ENCODE results near the gene CDC42BPG.

The CDC42BPG gene

GRCh38 chr11:64796757-64797541 lies 47.5 kb downstream of the CDC42BPG start:
- H2AFZ ChIP-seq (ENCODE audit: low read depth, low read length), result no peak overlapping the region
- TF ChIP-seq CTCF (IDR thresholded peaks at IDR 0.05; ENCODE audit: low read depth, low read length), result no peak
- TF ChIP-seq EZH2phosphoT487 (IDR thresholded peaks at IDR 0.05; ENCODE audit: low read depth), result no peak
- H3K27me3 ChIP-seq (ENCODE audit: low read depth, low read length), result no peaks in the 10 kb centered on the region
- H3K79me2 ChIP-seq (ENCODE audit: low read length), result peaks cover 3% of the 10 kb centered on the region
- H3K9ac ChIP-seq (ENCODE audit: low read length), result no peak overlapping the region
- H3K4me2 ChIP-seq (ENCODE audit: low read length), result no peak overlapping the region
- H3K36me3 ChIP-seq (replicated peaks; ENCODE audit: low read depth, low read length), result peaks cover 40% of the 10 kb centered on the region
- no peaks in the 10 kb centered on the region for H4K20me1 ChIP-seq (ENCODE audit: insufficient read depth, low read length)
- no peak overlapping the region for H3K4me3 ChIP-seq (ENCODE audit: low read length)
- peaks cover 10% of the 10 kb centered on the region for H3K4me1 ChIP-seq (ENCODE audit: low read length)
- no peak overlapping the region for H3K27ac ChIP-seq (ENCODE audit: low read length)
- no peaks in the 10 kb centered on the region for H3K9me3 ChIP-seq (ENCODE audit: insufficient read depth, low read length)

- Histone ChIP-seq H2AFZ (ENCODE audit: low read depth, low read length) (no peak overlapping the region), H3K27me3 (ENCODE audit: low read depth, low read length) (no peaks in the 10 kb centered on the region), H3K36me3 (replicated peaks; ENCODE audit: low read depth, low read length) (peaks cover 40% of the 10 kb centered on the region), H3K79me2 (ENCODE audit: low read length) (no peaks in the 10 kb centered on the region), H3K27ac (ENCODE audit: low read length) (no peak overlapping the region), H3K9ac (ENCODE audit: low read length) (no peak overlapping the region), H3K9me3 (ENCODE audit: insufficient read depth, low read length) (no peaks in the 10 kb centered on the region), H4K20me1 (ENCODE audit: insufficient read depth, low read length) (no peaks in the 10 kb centered on the region), H3K4me1 (ENCODE audit: low read length) (peaks cover 2% of the 10 kb centered on the region; the same call in 1 of the 2 replicates), H3K4me2 (ENCODE audit: low read length) (no peak overlapping the region), H3K4me3 (ENCODE audit: low read length) (no peak overlapping the region)
- TF ChIP-seq CTCF (IDR thresholded peaks at IDR 0.05; ENCODE audit: low read depth, low read length) (no peak), EZH2phosphoT487 (IDR thresholded peaks at IDR 0.05; ENCODE audit: low read depth) (no peak)
Observed at GRCh38 chr11:64796047-64796756, 48.3 kb downstream of the CDC42BPG start.

- no peak overlapping the region for H3K27ac ChIP-seq (ENCODE audit: low read length)
- H4K20me1 ChIP-seq (ENCODE audit: insufficient read depth, low read length), result no peaks in the 10 kb centered on the region
- H3K9me3 ChIP-seq (ENCODE audit: insufficient read depth, low read length), result no peaks in the 10 kb centered on the region
- H3K27me3 ChIP-seq (ENCODE audit: low read depth, low read length), result no peaks in the 10 kb centered on the region
- no peaks in the 10 kb centered on the region for H3K4me1 ChIP-seq (ENCODE audit: low read length)
- no peaks in the 10 kb centered on the region for H3K79me2 ChIP-seq (ENCODE audit: low read length)
- no peak overlapping the region for H3K4me2 ChIP-seq (ENCODE audit: low read length)
- H2AFZ ChIP-seq (ENCODE audit: low read depth, low read length), result no peak overlapping the region
- H3K4me3 ChIP-seq (ENCODE audit: low read length), result no peak overlapping the region
- TF ChIP-seq EZH2phosphoT487 (IDR thresholded peaks at IDR 0.05; ENCODE audit: low read depth) (no peak), CTCF (IDR thresholded peaks at IDR 0.05; ENCODE audit: low read depth, low read length) (no peak)
- peaks cover 35% of the 10 kb centered on the region for H3K36me3 ChIP-seq (replicated peaks; ENCODE audit: low read depth, low read length)
- no peak overlapping the region for H3K9ac ChIP-seq (ENCODE audit: low read length)
Observed at GRCh38 chr11:64794526-64794925, 49.9 kb downstream of the CDC42BPG start.

Measured in OCI-LY3 (cell line).